ENCODE results near the gene ECE1.

DNA sequence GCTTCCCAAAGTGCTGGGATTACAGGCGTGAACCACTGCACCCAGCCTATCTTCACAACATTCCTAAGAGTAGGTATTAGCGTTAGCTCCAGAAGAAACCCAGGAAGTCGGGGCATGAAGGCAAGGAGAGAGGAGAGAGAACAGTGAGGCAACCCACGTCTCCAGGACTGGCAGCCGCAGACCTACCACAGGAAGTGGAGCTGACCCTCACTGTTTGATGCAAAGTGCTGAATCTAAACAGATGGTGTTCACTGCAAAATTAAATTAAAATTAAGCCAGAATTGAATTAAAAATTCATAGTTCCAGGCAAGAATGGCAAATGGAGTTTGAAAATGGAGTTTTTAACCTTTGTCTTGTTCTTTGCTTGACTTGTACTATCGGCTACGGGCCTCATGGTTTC lies 6.7 kb downstream of the ECE1 start:
- TF ChIP-seq, protein P1, sequence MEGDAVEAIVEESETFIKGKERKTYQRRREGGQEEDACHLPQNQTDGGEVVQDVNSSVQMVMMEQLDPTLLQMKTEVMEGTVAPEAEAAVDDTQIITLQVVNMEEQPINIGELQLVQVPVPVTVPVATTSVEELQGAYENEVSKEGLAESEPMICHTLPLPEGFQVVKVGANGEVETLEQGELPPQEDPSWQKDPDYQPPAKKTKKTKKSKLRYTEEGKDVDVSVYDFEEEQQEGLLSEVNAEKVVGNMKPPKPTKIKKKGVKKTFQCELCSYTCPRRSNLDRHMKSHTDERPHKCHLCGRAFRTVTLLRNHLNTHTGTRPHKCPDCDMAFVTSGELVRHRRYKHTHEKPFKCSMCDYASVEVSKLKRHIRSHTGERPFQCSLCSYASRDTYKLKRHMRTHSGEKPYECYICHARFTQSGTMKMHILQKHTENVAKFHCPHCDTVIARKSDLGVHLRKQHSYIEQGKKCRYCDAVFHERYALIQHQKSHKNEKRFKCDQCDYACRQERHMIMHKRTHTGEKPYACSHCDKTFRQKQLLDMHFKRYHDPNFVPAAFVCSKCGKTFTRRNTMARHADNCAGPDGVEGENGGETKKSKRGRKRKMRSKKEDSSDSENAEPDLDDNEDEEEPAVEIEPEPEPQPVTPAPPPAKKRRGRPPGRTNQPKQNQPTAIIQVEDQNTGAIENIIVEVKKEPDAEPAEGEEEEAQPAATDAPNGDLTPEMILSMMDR (conservative IDR thresholded peaks at IDR 0.05 in 1 of 2, IDR thresholded peaks at IDR 0.05 in 1 of 2; ENCODE audit: extremely low read depth in 1 of 2, insufficient read depth in 1 of 2, low read depth in 1 of 2, low read length in 2 of 2): no peak
- TF ChIP-seq EZH2 (IDR thresholded peaks at IDR 0.05; ENCODE audit: borderline replicate concordance, low read length): no peak

All from mammary epithelial cell (primary cell).